ENCODE results near the gene RBX1.
"Not testable (repeated sequence)": the region's sequence is repeated elsewhere in the genome, so short reads cannot be mapped to it uniquely, and the experiment has no call there.

The RBX1 gene

GRCh38 chr22:40950962-40951794 lies at the start of gene RBX1:
Gene RBX1 (plus strand): TSS chr22:40951378. CDS start chr22:40951399, 21 bp downstream.
- TF ChIP-seq PKNOX1 (IDR thresholded peaks at IDR 0.05): peak; percentile 99
- TF ChIP-seq ELF4 (IDR thresholded peaks at IDR 0.05): peak; percentile 62; the same call in 1 of the 2 replicates
- TF ChIP-seq TARDBP (IDR thresholded peaks at IDR 0.05): no peak
- peak; percentile 30; the same call in 1 of the 2 replicates for TF ChIP-seq NFRKB (IDR thresholded peaks at IDR 0.05)
- CTCF ChIA-PET: no interaction called here
- DNase-seq (ENCODE audit: extremely low spot score): peak; percentile 99
- POLR2A ChIA-PET: interaction anchor here (0.6 to 2.8 kb wide), 36 partner anchors 9 to 605 kb away, joined by 3 to 55 read pairs (median 4); partner anchors contain the start of gene EP300

- CTCF ChIA-PET: no interaction called here
- TF ChIP-seq TARDBP (IDR thresholded peaks at IDR 0.05) (no peak), FOXA1 (IDR thresholded peaks at IDR 0.05) (no peak), L3MBTL2 (conservative IDR thresholded peaks at IDR 0.05) (no peak), SUZ12 (IDR thresholded peaks at IDR 0.05) (no peak), CTBP1 (IDR thresholded peaks at IDR 0.05; ENCODE audit: borderline replicate concordance) (no peak), PKNOX1 (IDR thresholded peaks at IDR 0.05) (no peak), ZNF384 (IDR thresholded peaks at IDR 0.05) (no peak), ARNT (IDR thresholded peaks at IDR 0.05) (no peak), FOXM1 (IDR thresholded peaks at IDR 0.05; ENCODE audit: borderline replicate concordance) (no peak), SP1 (IDR thresholded peaks at IDR 0.05) (no peak), HDGF (IDR thresholded peaks at IDR 0.05; ENCODE audit: borderline replicate concordance) (no peak), LEF1 (IDR thresholded peaks at IDR 0.05; ENCODE audit: borderline replicate concordance) (no peak), NFRKB (IDR thresholded peaks at IDR 0.05) (no peak), FOXK2 (IDR thresholded peaks at IDR 0.05) (no peak), BHLHE40 (IDR thresholded peaks at IDR 0.05; ENCODE audit: borderline replicate concordance) (no peak), ELF4 (IDR thresholded peaks at IDR 0.05) (no peak)
- no peak for DNase-seq (ENCODE audit: extremely low spot score)
- POLR2A ChIA-PET: no interaction called here
Observed at GRCh38 chr22:40904101-40904500, 47.1 kb upstream of the RBX1 start.

- no peak for DNase-seq (ENCODE audit: extremely low spot score)
- ChIA-PET CTCF (interaction anchor here (1.1 to 1.6 kb wide), 2 partner anchors 14 to 226 kb away, joined by 3 to 5 read pairs; no protein-coding TSS in a partner anchor), POLR2A (no interaction called here)
- no peak for TF ChIP-seq PKNOX1 (IDR thresholded peaks at IDR 0.05)
- no peak for TF ChIP-seq L3MBTL2 (conservative IDR thresholded peaks at IDR 0.05)
- no peak for TF ChIP-seq ELF4 (IDR thresholded peaks at IDR 0.05)
- no peak for TF ChIP-seq LEF1 (IDR thresholded peaks at IDR 0.05; ENCODE audit: borderline replicate concordance)
- TF ChIP-seq SUZ12 (IDR thresholded peaks at IDR 0.05): no peak
Observed at GRCh38 chr22:40908895-40909294, 42.3 kb upstream of the RBX1 start.

- POLR2A ChIA-PET: no interaction called here
- no peak for TF ChIP-seq BHLHE40 (IDR thresholded peaks at IDR 0.05; ENCODE audit: borderline replicate concordance)
- no peak for TF ChIP-seq ARNT (IDR thresholded peaks at IDR 0.05)
- TF ChIP-seq LEF1 (IDR thresholded peaks at IDR 0.05; ENCODE audit: borderline replicate concordance): no peak
- no peak for TF ChIP-seq HDGF (IDR thresholded peaks at IDR 0.05; ENCODE audit: borderline replicate concordance)
- TF ChIP-seq TARDBP (IDR thresholded peaks at IDR 0.05): no peak
- CTCF ChIA-PET: no interaction called here
Observed at GRCh38 chr22:40911772-40912171, 39.4 kb upstream of the RBX1 start.

GRCh38 chr22:40912987-40913386 lies 38.2 kb upstream of the RBX1 start:
- POLR2A ChIA-PET; DNase-seq (ENCODE audit: extremely low spot score); CTCF ChIA-PET: not testable (repeated sequence)

More at GRCh38 chr22:40911772-40912171, 39.4 kb upstream of the RBX1 start:
- DNase-seq (ENCODE audit: extremely low spot score): no peak

GRCh38 chr22:40919446-40919845 lies 31.7 kb upstream of the RBX1 start:
- ChIA-PET CTCF (no interaction called here), POLR2A (interaction anchor here (1.0 kb wide), 1 partner anchor 32 kb away, joined by 3 read pairs; the partner anchor contains the start of gene RBX1)

GRCh38 chr22:40920526-40920925 lies 30.7 kb upstream of the RBX1 start:
- no peak for DNase-seq (ENCODE audit: extremely low spot score)
- no peak for TF ChIP-seq HDGF (IDR thresholded peaks at IDR 0.05; ENCODE audit: borderline replicate concordance)
- no peak for TF ChIP-seq LEF1 (IDR thresholded peaks at IDR 0.05; ENCODE audit: borderline replicate concordance)
- no peak for TF ChIP-seq NFRKB (IDR thresholded peaks at IDR 0.05)
- no peak for TF ChIP-seq ZNF384 (IDR thresholded peaks at IDR 0.05)
- TF ChIP-seq TARDBP (IDR thresholded peaks at IDR 0.05): no peak
- no peak for TF ChIP-seq SUZ12 (IDR thresholded peaks at IDR 0.05)
- no peak for TF ChIP-seq L3MBTL2 (conservative IDR thresholded peaks at IDR 0.05)
- TF ChIP-seq BHLHE40 (IDR thresholded peaks at IDR 0.05; ENCODE audit: borderline replicate concordance): no peak
- no peak for TF ChIP-seq FOXA1 (IDR thresholded peaks at IDR 0.05)
- no peak for TF ChIP-seq FOXM1 (IDR thresholded peaks at IDR 0.05; ENCODE audit: borderline replicate concordance)
- no peak for TF ChIP-seq SP1 (IDR thresholded peaks at IDR 0.05)
- TF ChIP-seq ELF4 (IDR thresholded peaks at IDR 0.05): no peak
- TF ChIP-seq ARNT (IDR thresholded peaks at IDR 0.05): no peak
- TF ChIP-seq FOXK2 (IDR thresholded peaks at IDR 0.05): no peak
- TF ChIP-seq PKNOX1 (IDR thresholded peaks at IDR 0.05): no peak
- CTCF ChIA-PET: no interaction called here
- POLR2A ChIA-PET: interaction anchor here (0.9 kb wide), 1 partner anchor 380 kb away, joined by 3 read pairs; the partner anchor contains the start of gene ZC3H7B

More at GRCh38 chr22:40919446-40919845, 31.7 kb upstream of the RBX1 start:
- no peak for DNase-seq (ENCODE audit: extremely low spot score)
- TF ChIP-seq L3MBTL2 (conservative IDR thresholded peaks at IDR 0.05) (no peak), FOXA1 (IDR thresholded peaks at IDR 0.05) (no peak)
